Activated B cell treated with CpG ODN at 0.5 μM for 24 hours (primary cell): ENCODE data around the gene MINDY3. TPM values are rescaled to one million over a fixed set of nuclear protein-coding genes. Genes with fewer than 3 reads are reported as not detected.

Experiments used
- ATAC-seq: fragments of 200-7000 bp; cut with Tn5 transposase; one replicate; pipeline ENCODE4 v1.10.0; 2021; ENCODE audit warnings: low read depth, mild to moderate bottlenecking, moderate library complexity
- CTCF ChIA-PET: fragments of 350-600 bp; sonication (Branson Sonifier 250); formaldehyde crosslinking; loops from one replicate; lab custom pipeline; 2021; ENCODE audit warnings: antibody characterized with exemption; lab: Charles Lee
- POLR2A ChIA-PET: fragments of 350-600 bp; sonication (Branson Sonifier 250); formaldehyde crosslinking; loops from one replicate; lab custom pipeline; 2021; ENCODE audit warnings: antibody characterized with exemption; lab: Charles Lee
- DNase-seq: peaks from one replicate; pipeline ENCODE4 v3.0.0; 2022
- H3K27ac Mint-ChIP-seq: one replicate; pipeline ENCODE4 v1.8.0; 2020; ENCODE audit warnings: mixed read lengths
- H3K27me3 Mint-ChIP-seq: one replicate; pipeline ENCODE4 v1.8.0; 2021; ENCODE audit warnings: mixed read lengths
- H3K36me3 Mint-ChIP-seq: one replicate; pipeline ENCODE4 v1.8.0; 2021; ENCODE audit warnings: low read depth, mixed read lengths
- H3K4me1 Mint-ChIP-seq: one replicate; pipeline ENCODE4 v1.8.0; 2021; ENCODE audit warnings: mixed read lengths
- H3K4me3 Mint-ChIP-seq: one replicate; pipeline ENCODE4 v1.8.0; 2020; ENCODE audit warnings: mild to moderate bottlenecking, mixed read lengths
- H3K9me3 Mint-ChIP-seq: one replicate; pipeline ENCODE4 v1.8.0; 2020; ENCODE audit warnings: mixed read lengths
- CTCF ChIP-seq: fragments of 200-600 bp; IDR thresholded peaks from one replicate; pipeline ENCODE4 v1.8.0; 2022; ENCODE audit warnings: antibody characterized with exemption, mild to moderate bottlenecking
- intact Hi-C: fragments of 100-400 bp; cut with micrococcal nuclease; formaldehyde crosslinking; loops from one replicate; pipeline ENCODE4 v1.15.1; 2024
- total RNA-seq: library from RNA; stranded (reverse); gene quantifications from 2 replicates; pipeline ENCODE4 v1.2.3, GENCODE V29; 2022

MINDY3 gene
- total RNA-seq, 1 donor from 2014 or later, result 23.4 TPM

- H3K36me3 Mint-ChIP-seq, result no peaks in the 10 kb centered on the region
- DNase-seq, result no peak
- ChIA-PET CTCF (no interaction called here), POLR2A (no interaction called here)
- TF ChIP-seq CTCF, result no peak
- no peaks in the 10 kb centered on the region for H3K4me1 Mint-ChIP-seq
- H3K27ac Mint-ChIP-seq, result no peak overlapping the region
- intact Hi-C loops, result no loop called here
- H3K4me3 Mint-ChIP-seq, result no peak overlapping the region
- no peaks in the 10 kb centered on the region for H3K9me3 Mint-ChIP-seq
- ATAC-seq, result no peak
- no peaks in the 10 kb centered on the region for H3K27me3 Mint-ChIP-seq
Observed at GRCh38 chr10:15744217-15744865, 116.0 kb downstream of the MINDY3 start.

- H3K9me3 Mint-ChIP-seq, result no peaks in the 10 kb centered on the region
- CTCF ChIA-PET, result no interaction called here
- no peak overlapping the region for H3K4me3 Mint-ChIP-seq
- no peak for DNase-seq
- TF ChIP-seq CTCF, result no peak
- no peaks in the 10 kb centered on the region for H3K27me3 Mint-ChIP-seq
- no peaks in the 10 kb centered on the region for H3K36me3 Mint-ChIP-seq
- no peaks in the 10 kb centered on the region for H3K4me1 Mint-ChIP-seq
- POLR2A ChIA-PET, result no interaction called here
- ATAC-seq, result no peak
- intact Hi-C loops, result no loop called here
- no peak overlapping the region for H3K27ac Mint-ChIP-seq
Observed at GRCh38 chr10:15743443-15743842, 116.9 kb downstream of the MINDY3 start.

- TF ChIP-seq CTCF, result no peak
- Mint-ChIP-seq H3K27ac (no peak overlapping the region), H3K36me3 (no peaks in the 10 kb centered on the region), H3K4me1 (no peaks in the 10 kb centered on the region), H3K4me3 (no peak overlapping the region), H3K9me3 (no peaks in the 10 kb centered on the region), H3K27me3 (no peaks in the 10 kb centered on the region)
- CTCF ChIA-PET, result no interaction called here
- POLR2A ChIA-PET, result no interaction called here
- intact Hi-C loops, result no loop called here
- ATAC-seq (no peak), DNase-seq (no peak)
Observed at GRCh38 chr10:15742836-15743235, 117.5 kb downstream of the MINDY3 start.

- Mint-ChIP-seq H3K9me3 (no peaks in the 10 kb centered on the region), H3K36me3 (no peaks in the 10 kb centered on the region), H3K4me3 (no peak overlapping the region), H3K27ac (no peak overlapping the region), H3K4me1 (no peaks in the 10 kb centered on the region), H3K27me3 (no peaks in the 10 kb centered on the region)
- intact Hi-C loops, result no loop called here
- TF ChIP-seq CTCF, result no peak
- POLR2A ChIA-PET, result no interaction called here
- ATAC-seq, result no peak
- no peak for DNase-seq
- CTCF ChIA-PET, result no interaction called here
Observed at GRCh38 chr10:15742102-15742501, 118.2 kb downstream of the MINDY3 start.

- TF ChIP-seq CTCF, result no peak
- intact Hi-C loops, result no loop called here
- CTCF ChIA-PET, result no interaction called here
- no peak overlapping the region for H3K4me3 Mint-ChIP-seq
- POLR2A ChIA-PET, result no interaction called here
- no peaks in the 10 kb centered on the region for H3K4me1 Mint-ChIP-seq
- no peak overlapping the region for H3K27ac Mint-ChIP-seq
- ATAC-seq (no peak), DNase-seq (no peak)
- H3K36me3 Mint-ChIP-seq, result no peaks in the 10 kb centered on the region
- no peaks in the 10 kb centered on the region for H3K9me3 Mint-ChIP-seq
- no peaks in the 10 kb centered on the region for H3K27me3 Mint-ChIP-seq
Observed at GRCh38 chr10:15741581-15741980, 118.7 kb downstream of the MINDY3 start.
